RPMI8226 (cell line): ENCODE results near the gene USP44.
"Not testable (repeated sequence)": the region's sequence is repeated elsewhere in the genome, so short reads cannot be mapped to it uniquely, and the experiment has no call there.

Experiments used
- DNase-seq: peaks from one replicate; pipeline ENCODE4 v3.0.0-alpha.2; 2015

USP44 gene

DNA sequence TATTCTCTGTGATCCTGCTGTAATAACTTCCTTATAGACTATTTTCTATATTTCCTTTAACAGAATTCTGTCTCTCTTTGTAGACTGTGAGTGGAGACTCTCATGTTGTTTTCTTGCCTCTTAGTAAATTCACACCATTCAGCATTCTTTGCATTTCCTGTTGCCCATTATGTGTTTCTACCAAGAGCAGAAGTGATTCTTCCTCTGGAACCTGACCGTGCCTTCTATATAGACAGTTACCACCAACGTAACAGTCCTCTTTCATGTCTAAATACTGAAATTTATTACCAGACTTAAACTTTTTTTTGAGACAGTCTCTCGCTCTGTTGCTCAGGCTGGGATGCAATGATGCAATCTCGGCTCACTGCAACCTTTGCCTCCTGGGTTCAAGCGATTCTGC is 46.2 kb downstream of the USP44 start:
- no peak for DNase-seq

DNA sequence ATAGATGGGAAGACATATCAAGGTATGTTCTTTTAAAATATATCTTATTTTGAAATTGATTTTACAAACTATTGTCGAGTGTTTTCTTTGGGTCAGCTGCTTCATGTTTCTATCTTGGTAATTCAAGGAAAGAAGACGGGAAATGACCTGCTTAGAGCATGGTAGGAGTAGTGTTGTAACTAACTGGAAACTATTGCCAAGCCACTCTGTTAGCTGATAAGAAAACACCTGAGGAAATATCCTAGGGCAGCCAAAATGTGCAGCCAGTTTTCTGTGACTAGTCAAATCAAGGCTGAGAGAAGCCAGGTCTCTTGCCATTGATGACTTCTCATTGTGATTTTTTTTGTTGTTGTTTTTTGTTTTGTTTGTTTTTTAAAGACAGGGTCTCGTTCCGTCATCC is 47.1 kb downstream of the USP44 start:
- DNase-seq: no peak

DNA sequence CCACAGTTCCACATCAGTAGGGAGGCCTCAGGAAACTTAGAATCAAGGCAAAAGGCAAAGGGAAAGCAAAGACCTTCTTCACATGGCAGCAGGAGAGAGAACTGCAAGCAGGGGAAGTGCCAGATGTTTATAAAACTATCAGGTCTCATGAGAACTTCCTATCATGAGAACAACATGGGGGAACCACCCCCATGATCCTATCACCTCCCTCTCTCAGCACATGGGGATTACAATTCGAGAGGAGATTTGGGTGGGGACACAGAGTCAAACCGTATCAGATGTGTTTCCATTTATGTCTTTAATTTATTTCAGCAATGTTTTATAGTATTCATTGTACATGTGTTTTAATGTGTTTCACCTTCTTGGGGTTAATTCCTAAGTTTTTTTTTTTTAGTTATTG is 51.5 kb downstream of the USP44 start:
- no peak for DNase-seq

DNA sequence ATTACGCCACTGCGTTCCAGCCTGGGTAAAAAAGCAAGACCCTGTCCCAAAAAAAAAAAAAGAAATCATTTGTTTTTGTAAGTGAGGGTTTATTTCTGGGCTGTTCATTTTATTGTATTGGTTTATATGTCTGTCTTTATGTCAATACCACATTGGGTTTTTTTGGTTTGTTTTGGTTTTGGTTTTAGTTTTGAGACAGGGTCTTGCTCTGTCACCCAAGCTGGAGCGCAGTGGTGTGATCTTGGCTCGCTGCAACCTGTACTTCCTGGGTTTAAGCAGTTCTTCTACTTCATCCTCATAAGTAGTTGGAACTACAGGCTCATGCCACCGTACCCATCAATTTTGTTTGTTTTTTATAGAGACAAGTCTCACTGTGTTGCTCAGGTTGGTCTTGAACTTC is 52.3 kb downstream of the USP44 start:
- no peak for DNase-seq

DNA sequence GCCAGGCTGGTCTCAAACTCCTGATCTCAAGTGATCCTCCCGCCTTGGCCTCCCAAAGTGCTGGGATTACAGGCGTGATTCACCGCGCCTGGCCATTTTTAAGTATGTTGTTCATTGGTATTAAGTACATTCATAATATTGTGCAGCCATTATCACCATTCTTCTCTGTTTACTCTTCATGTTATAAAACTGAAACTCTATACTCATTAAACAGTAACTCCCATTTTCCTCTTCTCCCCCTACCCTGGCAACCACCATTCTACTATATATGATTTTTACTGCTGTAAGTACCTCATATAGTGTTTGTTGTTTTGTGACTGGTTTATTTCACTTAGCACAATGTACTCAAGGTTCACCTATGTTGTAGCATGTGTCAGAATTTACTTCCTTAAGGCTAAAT is 54.2 kb downstream of the USP44 start:
- no peak for DNase-seq

DNA sequence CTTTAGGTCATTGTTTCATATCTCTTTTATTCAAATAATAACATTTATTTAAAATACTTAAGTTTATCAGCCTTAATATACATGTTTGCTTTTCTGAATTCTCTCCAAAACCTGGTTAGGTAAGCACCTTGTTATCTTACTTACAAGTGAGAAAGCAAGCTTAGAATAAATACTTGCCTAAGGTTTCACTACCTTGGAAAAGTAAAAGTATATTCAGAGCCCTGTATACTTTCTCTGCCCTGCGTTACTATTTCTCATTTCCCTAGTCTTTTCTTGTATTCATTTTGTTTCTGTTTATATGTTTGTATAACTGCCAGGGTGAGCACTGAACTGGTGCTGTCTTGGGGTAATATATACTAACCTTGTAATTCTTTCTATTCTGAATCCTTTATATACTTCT is 55.8 kb downstream of the USP44 start:
- no peak for DNase-seq

DNA sequence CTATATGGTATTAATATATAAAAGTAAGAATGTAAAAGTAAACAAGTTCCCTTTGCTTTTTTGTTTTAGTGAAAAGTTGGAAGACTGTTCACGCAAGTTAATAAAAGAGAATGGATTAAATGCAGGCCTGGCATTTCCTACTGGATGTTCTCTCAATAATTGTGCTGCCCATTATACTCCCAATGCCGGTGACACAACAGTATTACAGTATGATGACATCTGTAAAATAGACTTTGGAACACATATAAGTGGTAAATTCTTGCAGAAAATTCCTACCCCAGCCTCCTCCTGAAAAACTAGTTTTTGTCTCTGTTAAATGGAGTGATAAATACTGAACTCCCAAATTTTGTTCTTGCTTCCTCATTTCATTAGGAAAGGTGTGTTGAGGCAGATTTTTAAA is 56.4 kb downstream of the USP44 start:
- DNase-seq: no peak

DNA sequence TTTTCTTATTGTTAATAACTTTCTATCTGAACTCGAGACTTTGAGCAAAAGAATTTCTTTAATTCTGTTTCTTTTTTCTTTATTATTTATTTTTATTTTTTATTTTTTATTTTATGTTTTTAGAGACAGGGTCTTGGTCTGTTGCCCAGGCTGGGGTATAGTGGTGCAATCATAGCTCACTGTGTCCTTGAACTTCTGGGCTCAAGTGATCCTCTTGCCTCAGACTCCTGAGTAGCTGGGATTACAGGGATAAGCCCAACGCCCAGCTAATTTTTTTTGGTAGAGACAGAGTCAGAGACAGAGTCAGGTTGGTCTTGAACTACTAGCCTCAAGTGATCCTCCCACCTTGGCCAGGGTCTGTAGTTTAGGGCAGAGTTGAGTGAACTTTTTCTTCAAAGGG is 58.8 kb downstream of the USP44 start:
- no peak for DNase-seq

DNA sequence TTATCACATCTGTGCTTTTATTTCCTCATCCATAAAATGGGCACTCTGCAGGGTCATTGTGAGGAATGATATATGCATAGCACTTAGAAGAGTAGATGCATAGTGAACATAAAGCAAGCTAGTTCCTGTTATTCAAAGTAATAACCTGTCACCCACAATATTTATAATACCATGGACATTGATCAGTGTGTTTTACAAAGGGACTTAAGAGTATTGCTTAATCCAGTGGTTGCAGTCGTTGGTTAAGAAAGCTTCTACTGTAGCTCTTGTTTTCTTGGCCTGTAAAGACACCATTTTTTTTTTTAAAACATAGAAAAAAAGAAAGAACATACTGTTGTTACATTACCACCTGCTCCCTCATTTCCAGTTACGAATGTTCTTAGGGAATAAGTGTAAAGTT is 64.3 kb downstream of the USP44 start:
- no peak for DNase-seq

DNA sequence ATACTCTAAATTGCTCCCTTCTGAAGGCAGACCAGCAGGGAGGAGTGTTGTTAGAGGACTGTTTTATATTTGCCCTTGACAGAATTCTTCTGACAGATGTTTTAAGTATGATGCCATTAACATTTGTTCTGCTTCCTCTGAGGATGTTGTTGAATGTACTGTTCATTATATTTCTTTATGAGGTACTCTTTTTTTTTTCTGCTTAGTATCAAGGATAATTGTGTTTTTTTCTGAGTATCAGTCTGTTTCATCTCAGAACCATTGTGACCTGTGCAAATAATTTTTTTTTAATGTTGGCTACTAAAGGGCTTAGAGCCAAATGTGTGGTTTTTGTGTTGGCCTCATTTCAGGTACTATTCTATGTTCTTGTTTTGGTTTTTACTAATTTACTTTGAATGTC is 66.8 kb downstream of the USP44 start:
- no peak for DNase-seq

DNA sequence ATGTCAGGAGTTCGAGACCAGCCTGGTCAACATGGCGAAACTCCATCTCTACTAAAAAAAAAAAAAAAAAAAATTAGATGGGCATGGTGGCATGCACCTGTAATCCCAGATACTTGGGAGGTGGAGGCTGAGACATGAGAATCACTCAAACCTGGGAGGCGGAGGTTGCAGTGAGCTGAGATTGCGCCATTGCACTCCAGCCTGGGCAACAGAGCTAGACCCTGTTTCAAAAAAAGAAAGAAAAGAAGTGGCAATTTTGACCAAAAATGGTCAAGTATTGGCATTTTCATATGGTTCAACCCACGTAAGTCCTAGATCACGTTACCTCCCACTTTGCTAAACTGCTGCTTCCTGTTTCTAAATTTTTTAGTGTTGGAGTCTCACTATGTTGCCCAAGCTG is 68.7 kb downstream of the USP44 start:
- not testable (repeated sequence) for DNase-seq

DNA sequence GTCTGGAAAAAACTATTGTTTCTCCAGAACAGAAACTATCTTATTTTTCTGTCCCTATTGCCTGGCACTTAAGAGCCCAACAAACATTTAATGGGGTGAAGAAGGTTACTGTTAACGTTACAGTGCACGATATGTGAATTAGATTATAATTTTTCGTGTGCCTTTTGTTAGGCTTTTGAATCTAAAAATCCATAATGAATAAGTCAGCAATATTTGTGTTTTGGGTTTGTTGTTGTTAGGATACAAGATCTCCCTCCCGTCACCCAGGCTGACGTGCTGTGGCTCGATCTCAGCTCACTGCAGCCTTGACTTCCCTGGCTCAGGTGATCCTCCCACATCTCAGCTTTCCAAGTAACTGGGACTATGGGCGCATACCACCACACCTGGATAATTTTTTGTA is 69.4 kb downstream of the USP44 start:
- DNase-seq: no peak

DNA sequence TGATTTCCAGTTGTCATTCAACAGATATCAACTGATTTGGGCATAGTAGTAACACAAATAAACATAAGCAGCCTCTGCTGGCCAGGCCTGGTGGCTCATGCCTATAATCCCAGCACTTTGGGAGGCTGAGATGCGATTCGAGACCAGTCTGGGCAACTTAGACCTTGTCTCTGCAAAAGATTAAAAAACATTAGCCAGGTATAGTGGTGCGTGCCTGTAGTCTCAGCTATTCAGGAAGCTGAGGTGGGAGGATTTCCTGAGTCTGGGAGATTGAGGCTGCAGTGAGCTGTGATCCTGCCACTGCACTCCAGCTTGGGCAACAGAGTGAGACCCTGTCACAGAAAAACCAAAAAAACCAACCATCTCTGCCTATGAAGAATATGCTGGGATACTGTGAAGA is 70.2 kb downstream of the USP44 start:
- DNase-seq: no peak

DNA sequence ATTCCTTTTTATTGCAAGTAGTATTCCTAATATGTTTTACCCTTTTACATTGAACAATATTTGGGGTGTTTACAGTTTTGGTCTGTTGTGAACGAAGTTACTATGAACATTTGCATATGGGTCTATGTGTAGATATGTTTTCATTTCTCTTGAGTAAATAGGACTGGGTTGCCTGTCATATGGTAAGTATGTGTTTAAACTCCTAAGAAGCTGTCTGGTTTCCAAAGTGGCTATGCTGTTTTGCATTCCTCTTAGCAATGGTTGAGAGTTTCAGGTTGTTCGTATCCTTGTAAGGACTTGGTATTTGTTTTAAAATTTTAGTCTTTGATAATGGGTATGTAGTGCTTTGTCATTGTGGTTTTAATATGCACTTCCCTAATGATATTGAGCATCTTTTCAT is 71.0 kb downstream of the USP44 start:
- no peak for DNase-seq

DNA sequence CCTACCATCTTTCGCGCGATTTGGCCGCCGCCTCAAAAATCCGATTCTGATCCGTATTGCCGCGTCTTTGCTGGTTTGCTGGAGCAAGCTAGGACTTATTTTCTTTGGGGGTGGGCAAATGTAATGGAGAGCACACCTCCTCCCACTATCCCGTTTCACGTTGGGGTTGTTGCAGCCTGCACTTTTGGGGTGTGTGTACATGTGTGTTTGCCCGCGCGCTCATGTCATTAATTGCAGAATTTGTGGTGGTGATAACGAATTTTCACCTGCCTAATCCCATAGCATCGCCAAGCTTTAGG is 76.7 kb downstream of the USP44 start:
- DNase-seq: peak; percentile 24

DNA sequence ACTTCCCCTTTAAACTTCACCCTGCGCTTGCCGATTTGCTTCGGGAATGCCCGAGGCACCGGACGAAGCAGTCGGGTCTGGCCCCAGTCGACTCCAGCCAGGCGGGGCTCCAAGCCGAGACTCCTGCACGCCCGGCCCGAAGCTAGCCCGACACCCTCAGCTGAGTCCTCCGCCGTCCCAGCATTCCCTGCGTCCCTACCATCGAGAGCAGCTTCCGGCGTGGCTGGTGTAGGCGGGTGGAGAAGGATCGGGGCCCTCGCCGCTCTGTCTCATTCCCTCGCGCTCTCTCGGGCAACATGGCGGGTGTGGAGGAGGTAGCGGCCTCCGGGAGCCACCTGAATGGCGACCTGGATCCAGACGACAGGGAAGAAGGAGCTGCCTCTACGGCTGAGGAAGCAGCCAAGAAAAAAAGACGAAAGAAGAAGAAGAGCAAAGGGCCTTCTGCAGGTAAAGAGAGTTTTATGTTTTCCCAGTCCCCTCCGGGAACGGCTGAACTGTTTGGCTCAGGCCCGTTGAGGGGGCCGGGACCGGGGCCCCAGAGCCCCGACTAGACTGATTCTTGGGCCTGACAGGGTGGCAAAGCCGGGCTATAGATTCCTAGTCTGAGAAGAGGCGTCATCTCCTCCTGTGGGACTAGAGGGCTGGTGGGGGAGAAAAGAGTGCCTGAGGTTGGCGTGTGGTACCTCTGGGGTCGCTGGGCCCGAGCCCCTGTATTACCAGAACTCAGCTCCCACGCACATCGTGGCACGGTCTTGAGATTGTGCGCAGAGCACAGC is 77.2 kb downstream of the USP44 start, which contains the start of gene METAP2:
Gene METAP2 (plus strand): TSS at position 269 of the 776 bp plus-strand sequence. CDS start 28 bp downstream, at position 297.
- DNase-seq: peak; percentile 96

DNA sequence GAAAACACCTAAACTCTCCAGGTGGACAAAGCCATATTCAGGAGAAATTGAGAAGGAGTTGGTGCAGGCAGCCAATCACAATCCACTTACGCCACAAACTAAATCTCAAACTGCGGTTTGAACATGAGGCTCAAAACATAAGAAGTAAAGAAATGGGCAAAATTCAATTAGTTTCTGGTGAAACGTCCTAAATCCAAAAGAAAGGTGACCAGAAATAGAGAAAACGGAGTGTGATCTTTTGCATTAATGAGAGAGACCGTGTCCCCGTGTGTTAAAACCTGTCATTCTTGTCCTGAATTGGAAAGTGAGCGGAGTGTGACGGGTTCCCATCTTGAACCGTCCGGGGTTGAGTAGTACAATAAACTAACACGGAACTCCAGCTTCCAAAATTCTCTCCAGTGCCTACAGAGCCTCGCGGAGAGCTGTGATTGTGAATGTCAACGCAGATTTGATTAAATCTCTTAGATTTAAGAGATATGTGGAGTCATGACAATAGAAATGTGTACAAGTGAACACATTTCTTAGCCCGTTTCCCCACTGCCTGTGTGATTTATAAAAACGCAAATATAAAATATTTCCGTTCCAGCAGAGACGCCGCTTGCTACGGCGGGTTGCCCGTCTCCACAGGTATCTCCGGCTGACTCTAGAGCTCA is 77.9 kb downstream of the USP44 start:
- peak; percentile 58 for DNase-seq

DNA sequence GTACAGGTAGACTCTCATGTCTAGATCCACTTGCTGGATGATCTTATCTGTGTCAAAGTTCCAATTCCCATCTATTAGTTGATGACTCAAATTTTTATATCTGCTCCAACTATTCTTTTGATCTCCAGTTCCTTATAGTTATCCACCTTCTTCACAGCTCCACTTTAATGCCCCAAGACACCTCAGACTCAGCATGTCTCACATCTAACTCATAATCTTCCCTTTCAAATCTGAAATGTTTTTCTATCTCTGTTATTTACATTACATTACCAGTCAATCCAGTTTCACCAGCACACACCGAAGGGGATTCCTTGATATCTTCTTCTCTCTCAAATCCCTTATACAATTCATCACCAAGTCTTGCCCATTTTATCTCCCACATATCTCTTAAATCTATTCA is 81.0 kb downstream of the USP44 start:
- DNase-seq: no peak
